HCT116 (cell line): Measurements from ENCODE around the gene CAB39. TPM values are rescaled to one million over a fixed set of nuclear protein-coding genes. Genes with fewer than 3 reads are reported as not detected.

Source experiments
- ATAC-seq: fragments of 200-7000 bp; cut with Tn5 transposase; 2 replicates; pipeline ENCODE4 v1.9.1; 2020; ENCODE audit warnings: mild to moderate bottlenecking, moderate library complexity
- BruUV-seq: library from RNA; stranded (reverse); fragments of 400-500 nt; replicated peaks from 2 replicates; lab custom pipeline; 2021; lab: Mats Ljungman, UMichigan
- CTCF ChIA-PET: fragments of 300-600 bp; sonication (Branson Sonifier 250); formaldehyde crosslinking; loops from one replicate; lab custom pipeline; 2021; ENCODE audit warnings: antibody characterized with exemption; lab: Charles Lee
- POLR2A ChIA-PET: fragments of 300-600, 350-600 bp; sonication (Branson Sonifier 250); formaldehyde crosslinking; loops from one replicate; lab custom pipeline; 2021; ENCODE audit warnings: antibody characterized with exemption; lab: Charles Lee
- RAD21 ChIA-PET, 2 experiments: fragments of 300-600 bp; sonication (Branson Sonifier 250); formaldehyde crosslinking; loops; one replicate each; lab custom pipeline; 2023; ENCODE audit warnings: low total read pairs in 2 of 2; ENCODE audit not compliant: uncharacterized antibody in 2 of 2, unreplicated experiment in 2 of 2, low non-redundant PET in 1 of 2; lab: Charles Lee
- DNase-seq: peaks from one replicate; pipeline ENCODE4 v3.0.0-alpha.2; 2010; ENCODE audit warnings: low read depth, low spot score
- H2AFZ ChIP-seq: fragments of 200-600 bp; shearing (Covaris generic), sonication (generic); 2 replicates; pipeline ENCODE4 v1.6.1; 2017; ENCODE audit warnings: low read depth, mixed run types, mixed read lengths, antibody characterized with exemption, low read length; ENCODE audit not compliant: poor library complexity, severe bottlenecking
- H3K27ac ChIP-seq: 2 replicates; pipeline ENCODE4 v1.5.1; 2012; ENCODE audit warnings: low read depth, low read length
- H3K27me3 ChIP-seq: fragments of 200-600 bp; sonication (generic); 2 replicates; pipeline ENCODE4 v1.6.1; 2016; ENCODE audit warnings: mixed run types, low read length, mixed read lengths; ENCODE audit not compliant: insufficient read depth
- H3K36me3 ChIP-seq, 2 experiments: fragments of 200-500 bp in 1 of 2; fragments of 200-600 bp in 1 of 2; sonication (Bioruptor generic) in 1 of 2; sonication (generic) in 1 of 2; 2 replicates each; pipeline versions ENCODE4 v1.5.1 to v1.6.1; 2014 to 2016; ENCODE audit warnings: low read length in 2 of 2, inconsistent platforms in 1 of 2, mixed read lengths in 1 of 2, mixed run types in 1 of 2; ENCODE audit not compliant: insufficient read depth in 2 of 2, control insufficient read depth in 1 of 2
- H3K4me1 ChIP-seq, 2 experiments: fragments of 200-600 bp in 1 of 2; sonication (generic) in 1 of 2; 2 replicates each; pipeline versions ENCODE4 v1.5.1 to v1.6.1; 2012 to 2017; ENCODE audit warnings: low read length in 2 of 2, inconsistent platforms in 1 of 2, mild to moderate bottlenecking in 1 of 2, mixed read lengths in 1 of 2, mixed run types in 1 of 2, moderate library complexity in 1 of 2; ENCODE audit not compliant: insufficient read depth in 2 of 2, control insufficient read depth in 1 of 2
- H3K4me2 ChIP-seq: fragments of 200-600 bp; sonication (generic); 2 replicates; pipeline ENCODE4 v1.6.1; 2017; ENCODE audit warnings: mixed run types, low read length, mixed read lengths
- H3K4me3 ChIP-seq, 2 experiments: fragments of 200-600 bp in 1 of 2; sonication (generic) in 1 of 2; replicated peaks in 1 of 2; 2 replicates each; pipeline ENCODE4 v1.5.1; 2011 to 2016; ENCODE audit warnings: low read length in 2 of 2, control low read depth in 1 of 2, low read depth in 1 of 2, mild to moderate bottlenecking in 1 of 2, mixed read lengths in 1 of 2, mixed run types in 1 of 2
- H3K79me2 ChIP-seq: fragments of 200-600 bp; sonication (generic); 2 replicates; pipeline ENCODE4 v1.6.1; 2017; ENCODE audit warnings: mild to moderate bottlenecking, mixed run types, low read length, moderate library complexity, mixed read lengths; ENCODE audit not compliant: insufficient read depth
- H3K9ac ChIP-seq: fragments of 200-600 bp; sonication (generic); 2 replicates; pipeline ENCODE4 v1.6.1; 2016; ENCODE audit warnings: low read length, mixed read lengths
- H3K9me2 ChIP-seq: fragments of 200-600 bp; sonication (generic), shearing (Covaris generic); 2 replicates; pipeline ENCODE4 v1.6.1; 2017; ENCODE audit warnings: mixed run types, mild to moderate bottlenecking, moderate library complexity; ENCODE audit not compliant: insufficient read depth
- H3K9me3 ChIP-seq, 2 experiments: fragments of 200-500 bp in 1 of 2; fragments of 200-600 bp in 1 of 2; sonication (Bioruptor generic) in 1 of 2; sonication (generic) in 1 of 2; 2 replicates each; pipeline ENCODE4 v1.6.1; 2014 to 2017; ENCODE audit warnings: low read length in 2 of 2, mixed read lengths in 2 of 2, inconsistent platforms in 1 of 2, low read depth in 1 of 2, mild to moderate bottlenecking in 1 of 2, mixed run types in 1 of 2, moderate library complexity in 1 of 2; ENCODE audit not compliant: control insufficient read depth in 1 of 2, insufficient read depth in 1 of 2
- H4K20me1 ChIP-seq: fragments of 200-600 bp; sonication (generic), shearing (Covaris generic); 2 replicates; pipeline ENCODE4 v1.6.1; 2017; ENCODE audit warnings: mixed run types, mild to moderate bottlenecking, moderate library complexity; ENCODE audit not compliant: insufficient read depth
- ATF3 ChIP-seq: IDR thresholded peaks from 2 replicates; pipeline ENCODE4 v1.6.1; 2012
- CBX3 ChIP-seq: IDR thresholded peaks from 2 replicates; pipeline ENCODE4 v1.6.1; 2012; ENCODE audit warnings: low read depth
- CEBPB ChIP-seq: IDR thresholded peaks from 2 replicates; pipeline ENCODE4 v1.6.1; 2012; ENCODE audit warnings: low read depth
- ELF1 ChIP-seq: IDR thresholded peaks from 2 replicates; pipeline ENCODE4 v1.6.1; 2012; ENCODE audit warnings: low read depth, borderline replicate concordance
- EZH2 ChIP-seq: fragments of 200-600 bp; sonication (generic); IDR thresholded peaks from 2 replicates; pipeline ENCODE4 v1.6.1; 2017; ENCODE audit warnings: antibody characterized with exemption, mixed run types
- EZH2phosphoT487 ChIP-seq: fragments of 200-600 bp; IDR thresholded peaks from 2 replicates; pipeline ENCODE4 v1.6.1; 2018; ENCODE audit warnings: antibody characterized with exemption, borderline replicate concordance
- FOSL1 ChIP-seq: IDR thresholded peaks from 2 replicates; pipeline ENCODE4 v1.6.1; 2012; ENCODE audit warnings: low read depth
- JUND ChIP-seq: IDR thresholded peaks from 2 replicates; pipeline ENCODE4 v1.6.1; 2012
- MAX ChIP-seq: IDR thresholded peaks from 2 replicates; pipeline ENCODE4 v1.6.1; 2012
- REST ChIP-seq: IDR thresholded peaks from 2 replicates; pipeline ENCODE4 v1.6.1; 2012; ENCODE audit warnings: low read depth
- SIN3A ChIP-seq: IDR thresholded peaks from 2 replicates; pipeline ENCODE4 v1.6.1; 2012; ENCODE audit warnings: low read depth
- SP1 ChIP-seq: IDR thresholded peaks from 2 replicates; pipeline ENCODE4 v1.6.1; 2012; ENCODE audit warnings: low read depth
- TCF7L2 ChIP-seq: IDR thresholded peaks from 2 replicates; pipeline ENCODE4 v1.7.0; 2011; ENCODE audit warnings: borderline replicate concordance, inconsistent platforms; ENCODE audit not compliant: insufficient read depth, insufficient read length; ENCODE audit errors: extremely low read depth
- YY1 ChIP-seq: IDR thresholded peaks from 2 replicates; pipeline ENCODE4 v1.6.1; 2011; ENCODE audit warnings: low read length, low read depth, moderate library complexity, mild to moderate bottlenecking; ENCODE audit not compliant: insufficient replicate concordance; ENCODE audit errors: extremely low read depth
- ZFX ChIP-seq: fragments of 450-650 bp; IDR thresholded peaks from 2 replicates; pipeline ENCODE4 v1.6.1; 2017
- ZNF274 ChIP-seq: fragments of 200-500 bp; sonication (Bioruptor generic); IDR thresholded peaks from 2 replicates; pipeline ENCODE4 v1.6.1; 2014; ENCODE audit warnings: mild to moderate bottlenecking, low read depth, low read length, inconsistent platforms
- intact Hi-C: fragments of 100-400 bp; cut with micrococcal nuclease; formaldehyde crosslinking; loops from 2 replicates; pipeline ENCODE4 v1.10.0; 2022
- total RNA-seq: library from RNA; stranded (reverse); gene quantifications from one replicate; pipeline ENCODE4 v1.2.1, GENCODE V29; 2021; ENCODE audit not compliant: unreplicated experiment

CAB39 gene
- total RNA-seq, 1 experiment from 2014 or later, result 63.6 TPM

GRCh38 chr2:230866756-230867523 lies 154.3 kb downstream of the CAB39 start:
- ChIA-PET CTCF (interaction anchor here (1.2 kb wide), 1 partner anchor 19 kb away, joined by 5 read pairs; no protein-coding TSS in a partner anchor), POLR2A (no interaction called here), RAD21 (no interaction called here)
- ATAC-seq (no peak), DNase-seq (no peak)
- Histone ChIP-seq H2AFZ (no peak overlapping the region), H3K36me3 (no peaks in the 10 kb centered on the region; a peak in 1 of 4 replicates), H3K9me2 (no peaks in the 10 kb centered on the region), H3K79me2 (peaks cover 6% of the 10 kb centered on the region; the same call in 1 of the 2 replicates), H3K9ac (no peak overlapping the region), H3K27ac (peak overlapping the region; percentile 30), H3K4me1 (peaks cover 24 to 34% of the 10 kb centered on the region in 2 experiments), H4K20me1 (no peaks in the 10 kb centered on the region), H3K4me2 (peak overlapping the region; percentile 98; the same call in 1 of the 2 replicates), H3K27me3 (no peaks in the 10 kb centered on the region), H3K4me3 (no peak overlapping the region), H3K9me3 (no peaks in the 10 kb centered on the region)
- BruUV-seq, result no TSS peak
- intact Hi-C loops, result no loop called here
- no peak for TF ChIP-seq SIN3A
- TF ChIP-seq CEBPB, result no peak
- no peak for TF ChIP-seq YY1
- no peak for TF ChIP-seq CBX3
- no peak for TF ChIP-seq EZH2
- no peak for TF ChIP-seq TCF7L2
- TF ChIP-seq ZFX, result no peak
- no peak for TF ChIP-seq ZNF274
- no peak for TF ChIP-seq REST
- TF ChIP-seq FOSL1, result no peak
- TF ChIP-seq SP1, result no peak
- no peak for TF ChIP-seq ELF1
- TF ChIP-seq MAX, result no peak
- TF ChIP-seq ATF3, result no peak
- TF ChIP-seq JUND, result no peak
- TF ChIP-seq EZH2phosphoT487, result no peak
